GM12878 (cell line): ENCODE results near the gene LRRIQ4. TPM values are rescaled to one million over a fixed set of nuclear protein-coding genes. Genes with fewer than 3 reads are reported as not detected.

ENCODE experiments used
- BRCA1 ChIP-seq: IDR thresholded peaks from 2 replicates; pipeline ENCODE4 v1.6.1; 2011; ENCODE audit warnings: low read depth, low read length, improper control_type of control experiment
- CREB1 ChIP-seq: IDR thresholded peaks from 2 replicates; pipeline ENCODE4 v1.6.1; 2012; ENCODE audit warnings: low read depth, mild to moderate bottlenecking, inconsistent platforms
- E2F8 ChIP-seq: fragments of 450-650 bp; IDR thresholded peaks from 2 replicates; pipeline ENCODE4 v1.6.1; 2018; ENCODE audit warnings: mild to moderate bottlenecking, low read depth, moderate library complexity; ENCODE audit not compliant: partially characterized antibody
- HDGF ChIP-seq: fragments of 450-650 bp; IDR thresholded peaks from 2 replicates; pipeline ENCODE4 v1.6.1; 2016; ENCODE audit warnings: antibody characterized with exemption
- IRF5 ChIP-seq: fragments of 450-650 bp; IDR thresholded peaks from 2 replicates; pipeline ENCODE4 v1.6.1; 2017; ENCODE audit warnings: borderline replicate concordance
- TAF1 ChIP-seq: IDR thresholded peaks from 2 replicates; pipeline ENCODE4 v1.6.1; 2011; ENCODE audit warnings: mild to moderate bottlenecking, low read depth, low read length, borderline replicate concordance
- polyA plus RNA-seq, 11 experiments: library from polyadenylated mRNA; depleted of rRNA in 4 of 11; unstranded in 6 of 11; stranded (reverse) in 5 of 11; fragments of >200 nt; fragmentation: Nextera tagmentation in 4 of 11; fragmentation: Illumina TruSeq in 1 of 11; extraction: Ambion mirVana in 4 of 11; extraction: Trizol in 1 of 11; gene quantifications; 1 replicate in 1 of 11; 2 replicates in 10 of 11; pipeline versions ENCODE4 v1.2.1 to v1.2.3, GENCODE V29; 2011 to 2016; ENCODE audit warnings: inconsistent platforms in 2 of 11, missing spikeins in 2 of 11, low read depth in 1 of 11
- total RNA-seq, 4 experiments: library from RNA; depleted of rRNA in 3 of 4; stranded (reverse); fragments of >200 nt in 3 of 4; fragmentation: Illumina TruSeq in 1 of 4; extraction: Trizol in 1 of 4; gene quantifications; 2 replicates each; pipeline versions ENCODE4 v1.2.1 to v1.2.3, GENCODE V29; 2013 to 2021
- TF ChIP-seq, protein P1 (sequence below): fragments of 450-650 bp; IDR thresholded peaks from 2 replicates; pipeline ENCODE4 v1.6.1; 2016; ENCODE audit warnings: mild to moderate bottlenecking, moderate library complexity, borderline replicate concordance
- TF ChIP-seq, protein P2 (sequence below): IDR thresholded peaks from 2 replicates; pipeline ENCODE4 v1.6.1; 2011; ENCODE audit warnings: low read depth, low read length, improper control_type of control experiment, borderline replicate concordance

Gene LRRIQ4
- total and polyA plus RNA-seq, 10 of the 15 experiments (the other 5 are each of a cell fraction or from before 2014, with no cell fraction given): 0.06 to 0.21 (median 0.14) TPM; not detected in 3

DNA sequence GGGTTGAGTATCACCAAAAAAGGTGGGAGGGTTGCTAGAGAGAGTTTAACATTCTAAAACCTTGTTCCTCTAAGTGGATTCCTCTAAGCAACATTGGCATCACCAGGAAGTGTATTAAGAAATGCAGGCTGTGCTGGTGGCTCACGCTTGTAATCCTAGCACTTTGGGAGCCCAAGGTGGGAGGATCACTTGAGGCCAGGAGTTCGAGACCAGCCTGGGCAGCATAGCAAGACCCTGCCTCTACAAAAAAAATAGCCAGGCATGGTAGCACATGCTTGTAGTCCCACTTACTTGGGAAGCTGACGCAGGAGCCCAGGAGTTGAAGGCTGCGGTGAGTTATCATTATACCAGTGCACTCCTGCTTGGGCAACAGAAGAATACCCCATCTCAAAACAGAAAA, 34.8 kb upstream of the LRRIQ4 start (continued):
- TF ChIP-seq E2F8 (no peak), TAF1 (no peak), HDGF (no peak), BRCA1 (no peak), CREB1 (no peak), IRF5 (no peak)
- TF ChIP-seq, protein P1, sequence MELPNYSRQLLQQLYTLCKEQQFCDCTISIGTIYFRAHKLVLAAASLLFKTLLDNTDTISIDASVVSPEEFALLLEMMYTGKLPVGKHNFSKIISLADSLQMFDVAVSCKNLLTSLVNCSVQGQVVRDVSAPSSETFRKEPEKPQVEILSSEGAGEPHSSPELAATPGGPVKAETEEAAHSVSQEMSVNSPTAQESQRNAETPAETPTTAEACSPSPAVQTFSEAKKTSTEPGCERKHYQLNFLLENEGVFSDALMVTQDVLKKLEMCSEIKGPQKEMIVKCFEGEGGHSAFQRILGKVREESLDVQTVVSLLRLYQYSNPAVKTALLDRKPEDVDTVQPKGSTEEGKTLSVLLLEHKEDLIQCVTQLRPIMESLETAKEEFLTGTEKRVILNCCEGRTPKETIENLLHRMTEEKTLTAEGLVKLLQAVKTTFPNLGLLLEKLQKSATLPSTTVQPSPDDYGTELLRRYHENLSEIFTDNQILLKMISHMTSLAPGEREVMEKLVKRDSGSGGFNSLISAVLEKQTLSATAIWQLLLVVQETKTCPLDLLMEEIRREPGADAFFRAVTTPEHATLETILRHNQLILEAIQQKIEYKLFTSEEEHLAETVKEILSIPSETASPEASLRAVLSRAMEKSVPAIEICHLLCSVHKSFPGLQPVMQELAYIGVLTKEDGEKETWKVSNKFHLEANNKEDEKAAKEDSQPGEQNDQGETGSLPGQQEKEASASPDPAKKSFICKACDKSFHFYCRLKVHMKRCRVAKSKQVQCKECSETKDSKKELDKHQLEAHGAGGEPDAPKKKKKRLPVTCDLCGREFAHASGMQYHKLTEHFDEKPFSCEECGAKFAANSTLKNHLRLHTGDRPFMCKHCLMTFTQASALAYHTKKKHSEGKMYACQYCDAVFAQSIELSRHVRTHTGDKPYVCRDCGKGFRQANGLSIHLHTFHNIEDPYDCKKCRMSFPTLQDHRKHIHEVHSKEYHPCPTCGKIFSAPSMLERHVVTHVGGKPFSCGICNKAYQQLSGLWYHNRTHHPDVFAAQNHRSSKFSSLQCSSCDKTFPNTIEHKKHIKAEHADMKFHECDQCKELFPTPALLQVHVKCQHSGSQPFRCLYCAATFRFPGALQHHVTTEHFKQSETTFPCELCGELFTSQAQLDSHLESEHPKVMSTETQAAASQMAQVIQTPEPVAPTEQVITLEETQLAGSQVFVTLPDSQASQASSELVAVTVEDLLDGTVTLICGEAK: no peak
- TF ChIP-seq, protein P2, sequence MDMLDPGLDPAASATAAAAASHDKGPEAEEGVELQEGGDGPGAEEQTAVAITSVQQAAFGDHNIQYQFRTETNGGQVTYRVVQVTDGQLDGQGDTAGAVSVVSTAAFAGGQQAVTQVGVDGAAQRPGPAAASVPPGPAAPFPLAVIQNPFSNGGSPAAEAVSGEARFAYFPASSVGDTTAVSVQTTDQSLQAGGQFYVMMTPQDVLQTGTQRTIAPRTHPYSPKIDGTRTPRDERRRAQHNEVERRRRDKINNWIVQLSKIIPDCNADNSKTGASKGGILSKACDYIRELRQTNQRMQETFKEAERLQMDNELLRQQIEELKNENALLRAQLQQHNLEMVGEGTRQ: no peak
